GM23338 (cell line): ENCODE results near the gene BICC1.

ENCODE experiments used
- CREB1 ChIP-seq: fragments of 250-450 bp; sonication (Bioruptor Pico); IDR thresholded peaks from 2 replicates; pipeline ENCODE4 v1.5.0; 2020; ENCODE audit warnings: low read depth, mild to moderate bottlenecking, moderate library complexity
- EZH2 ChIP-seq: fragments of 200-600 bp; sonication (generic); IDR thresholded peaks from one replicate; pipeline ENCODE4 v1.8.0; 2017; ENCODE audit warnings: antibody characterized with exemption, mild to moderate bottlenecking, low read depth; ENCODE audit not compliant: unreplicated experiment
- EZH2phosphoT487 ChIP-seq: fragments of 200-600 bp; sonication (generic); IDR thresholded peaks from one replicate; pipeline ENCODE4 v1.8.1; 2018; ENCODE audit warnings: antibody characterized with exemption; ENCODE audit not compliant: unreplicated experiment
- JUNB ChIP-seq: IDR thresholded peaks from one replicate; pipeline ENCODE4 v1.6.1; 2016; ENCODE audit warnings: antibody characterized with exemption; ENCODE audit not compliant: unreplicated experiment
- NANOG ChIP-seq: IDR thresholded peaks from 2 replicates; pipeline ENCODE4 v1.6.1; 2016; ENCODE audit warnings: antibody characterized with exemption, borderline replicate concordance
- POLR2AphosphoS5 ChIP-seq: IDR thresholded peaks from 2 replicates; pipeline ENCODE4 v1.6.1; 2016; ENCODE audit warnings: antibody characterized with exemption, low read depth
- STAT1 ChIP-seq: IDR thresholded peaks from one replicate; pipeline ENCODE4 v1.6.1; 2016; ENCODE audit warnings: antibody characterized with exemption; ENCODE audit not compliant: unreplicated experiment
- ZNF114 ChIP-seq: fragments of 250-450 bp; sonication (Bioruptor Pico); IDR thresholded peaks from 2 replicates; pipeline ENCODE4 v1.5.0; 2020; ENCODE audit warnings: mild to moderate bottlenecking, moderate library complexity
- ZNF331 ChIP-seq: fragments of 250-450 bp; sonication (Bioruptor Pico); IDR thresholded peaks from 2 replicates; pipeline ENCODE4 v1.5.0; 2020; ENCODE audit warnings: low read depth, mild to moderate bottlenecking, moderate library complexity
- TF ChIP-seq, protein P1 (sequence below), 2 experiments: fragments of 200-600 bp in 1 of 2; sonication (generic) in 1 of 2; conservative IDR thresholded peaks; 2 replicates each; pipeline versions ENCODE4 v1.5.1 to v1.6.1; 2016 to 2017; ENCODE audit warnings: antibody characterized with exemption in 2 of 2, low read depth in 2 of 2, mild to moderate bottlenecking in 2 of 2, moderate library complexity in 1 of 2
- TF ChIP-seq, protein P2 (sequence below): IDR thresholded peaks from one replicate; pipeline ENCODE4 v1.6.1; 2018; ENCODE audit warnings: antibody characterized with exemption; ENCODE audit not compliant: unreplicated experiment
- TF ChIP-seq, protein P3 (sequence below): fragments of 250-450 bp; sonication (Bioruptor Pico); IDR thresholded peaks from 2 replicates; pipeline ENCODE4 v1.5.0; 2020; ENCODE audit warnings: mild to moderate bottlenecking, moderate library complexity
- TF ChIP-seq, protein P4 (sequence below): IDR thresholded peaks from 2 replicates; pipeline ENCODE4 v1.6.1; 2016; ENCODE audit warnings: antibody characterized with exemption

DNA sequence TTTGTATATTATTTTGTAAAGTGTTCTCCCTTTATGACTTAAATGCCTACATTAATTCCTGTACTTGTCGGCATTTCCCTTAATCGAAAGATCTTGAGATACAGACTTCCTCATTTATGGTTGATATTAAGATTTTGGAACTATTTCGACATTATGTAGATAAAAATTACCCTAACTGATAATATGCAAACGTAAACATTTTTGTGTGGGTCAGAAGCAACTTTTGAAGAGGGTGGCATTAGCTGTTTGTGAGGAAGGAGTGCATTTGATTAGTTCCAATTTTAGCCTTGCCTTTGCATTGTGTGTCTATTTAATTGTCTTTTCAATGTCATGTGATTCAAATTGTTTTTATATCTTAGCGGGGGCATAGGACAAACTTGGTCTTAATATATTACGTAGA, 114.7 kb downstream of the BICC1 start:
- TF ChIP-seq, protein P1, sequence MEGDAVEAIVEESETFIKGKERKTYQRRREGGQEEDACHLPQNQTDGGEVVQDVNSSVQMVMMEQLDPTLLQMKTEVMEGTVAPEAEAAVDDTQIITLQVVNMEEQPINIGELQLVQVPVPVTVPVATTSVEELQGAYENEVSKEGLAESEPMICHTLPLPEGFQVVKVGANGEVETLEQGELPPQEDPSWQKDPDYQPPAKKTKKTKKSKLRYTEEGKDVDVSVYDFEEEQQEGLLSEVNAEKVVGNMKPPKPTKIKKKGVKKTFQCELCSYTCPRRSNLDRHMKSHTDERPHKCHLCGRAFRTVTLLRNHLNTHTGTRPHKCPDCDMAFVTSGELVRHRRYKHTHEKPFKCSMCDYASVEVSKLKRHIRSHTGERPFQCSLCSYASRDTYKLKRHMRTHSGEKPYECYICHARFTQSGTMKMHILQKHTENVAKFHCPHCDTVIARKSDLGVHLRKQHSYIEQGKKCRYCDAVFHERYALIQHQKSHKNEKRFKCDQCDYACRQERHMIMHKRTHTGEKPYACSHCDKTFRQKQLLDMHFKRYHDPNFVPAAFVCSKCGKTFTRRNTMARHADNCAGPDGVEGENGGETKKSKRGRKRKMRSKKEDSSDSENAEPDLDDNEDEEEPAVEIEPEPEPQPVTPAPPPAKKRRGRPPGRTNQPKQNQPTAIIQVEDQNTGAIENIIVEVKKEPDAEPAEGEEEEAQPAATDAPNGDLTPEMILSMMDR (conservative IDR thresholded peaks at IDR 0.05; ENCODE audit: low read depth in 2 of 2) = no peak
- TF ChIP-seq CREB1 (CRISPR knock-in tag) (no peak), POLR2AphosphoS5 (no peak), EZH2 (no peak), EZH2phosphoT487 (no peak), ZNF331 (CRISPR knock-in tag) (no peak), JUNB (no peak), ZNF114 (CRISPR knock-in tag) (no peak), STAT1 (no peak), NANOG (no peak)
- TF ChIP-seq, protein P2, sequence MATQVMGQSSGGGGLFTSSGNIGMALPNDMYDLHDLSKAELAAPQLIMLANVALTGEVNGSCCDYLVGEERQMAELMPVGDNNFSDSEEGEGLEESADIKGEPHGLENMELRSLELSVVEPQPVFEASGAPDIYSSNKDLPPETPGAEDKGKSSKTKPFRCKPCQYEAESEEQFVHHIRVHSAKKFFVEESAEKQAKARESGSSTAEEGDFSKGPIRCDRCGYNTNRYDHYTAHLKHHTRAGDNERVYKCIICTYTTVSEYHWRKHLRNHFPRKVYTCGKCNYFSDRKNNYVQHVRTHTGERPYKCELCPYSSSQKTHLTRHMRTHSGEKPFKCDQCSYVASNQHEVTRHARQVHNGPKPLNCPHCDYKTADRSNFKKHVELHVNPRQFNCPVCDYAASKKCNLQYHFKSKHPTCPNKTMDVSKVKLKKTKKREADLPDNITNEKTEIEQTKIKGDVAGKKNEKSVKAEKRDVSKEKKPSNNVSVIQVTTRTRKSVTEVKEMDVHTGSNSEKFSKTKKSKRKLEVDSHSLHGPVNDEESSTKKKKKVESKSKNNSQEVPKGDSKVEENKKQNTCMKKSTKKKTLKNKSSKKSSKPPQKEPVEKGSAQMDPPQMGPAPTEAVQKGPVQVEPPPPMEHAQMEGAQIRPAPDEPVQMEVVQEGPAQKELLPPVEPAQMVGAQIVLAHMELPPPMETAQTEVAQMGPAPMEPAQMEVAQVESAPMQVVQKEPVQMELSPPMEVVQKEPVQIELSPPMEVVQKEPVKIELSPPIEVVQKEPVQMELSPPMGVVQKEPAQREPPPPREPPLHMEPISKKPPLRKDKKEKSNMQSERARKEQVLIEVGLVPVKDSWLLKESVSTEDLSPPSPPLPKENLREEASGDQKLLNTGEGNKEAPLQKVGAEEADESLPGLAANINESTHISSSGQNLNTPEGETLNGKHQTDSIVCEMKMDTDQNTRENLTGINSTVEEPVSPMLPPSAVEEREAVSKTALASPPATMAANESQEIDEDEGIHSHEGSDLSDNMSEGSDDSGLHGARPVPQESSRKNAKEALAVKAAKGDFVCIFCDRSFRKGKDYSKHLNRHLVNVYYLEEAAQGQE = no peak
- TF ChIP-seq, protein P3, sequence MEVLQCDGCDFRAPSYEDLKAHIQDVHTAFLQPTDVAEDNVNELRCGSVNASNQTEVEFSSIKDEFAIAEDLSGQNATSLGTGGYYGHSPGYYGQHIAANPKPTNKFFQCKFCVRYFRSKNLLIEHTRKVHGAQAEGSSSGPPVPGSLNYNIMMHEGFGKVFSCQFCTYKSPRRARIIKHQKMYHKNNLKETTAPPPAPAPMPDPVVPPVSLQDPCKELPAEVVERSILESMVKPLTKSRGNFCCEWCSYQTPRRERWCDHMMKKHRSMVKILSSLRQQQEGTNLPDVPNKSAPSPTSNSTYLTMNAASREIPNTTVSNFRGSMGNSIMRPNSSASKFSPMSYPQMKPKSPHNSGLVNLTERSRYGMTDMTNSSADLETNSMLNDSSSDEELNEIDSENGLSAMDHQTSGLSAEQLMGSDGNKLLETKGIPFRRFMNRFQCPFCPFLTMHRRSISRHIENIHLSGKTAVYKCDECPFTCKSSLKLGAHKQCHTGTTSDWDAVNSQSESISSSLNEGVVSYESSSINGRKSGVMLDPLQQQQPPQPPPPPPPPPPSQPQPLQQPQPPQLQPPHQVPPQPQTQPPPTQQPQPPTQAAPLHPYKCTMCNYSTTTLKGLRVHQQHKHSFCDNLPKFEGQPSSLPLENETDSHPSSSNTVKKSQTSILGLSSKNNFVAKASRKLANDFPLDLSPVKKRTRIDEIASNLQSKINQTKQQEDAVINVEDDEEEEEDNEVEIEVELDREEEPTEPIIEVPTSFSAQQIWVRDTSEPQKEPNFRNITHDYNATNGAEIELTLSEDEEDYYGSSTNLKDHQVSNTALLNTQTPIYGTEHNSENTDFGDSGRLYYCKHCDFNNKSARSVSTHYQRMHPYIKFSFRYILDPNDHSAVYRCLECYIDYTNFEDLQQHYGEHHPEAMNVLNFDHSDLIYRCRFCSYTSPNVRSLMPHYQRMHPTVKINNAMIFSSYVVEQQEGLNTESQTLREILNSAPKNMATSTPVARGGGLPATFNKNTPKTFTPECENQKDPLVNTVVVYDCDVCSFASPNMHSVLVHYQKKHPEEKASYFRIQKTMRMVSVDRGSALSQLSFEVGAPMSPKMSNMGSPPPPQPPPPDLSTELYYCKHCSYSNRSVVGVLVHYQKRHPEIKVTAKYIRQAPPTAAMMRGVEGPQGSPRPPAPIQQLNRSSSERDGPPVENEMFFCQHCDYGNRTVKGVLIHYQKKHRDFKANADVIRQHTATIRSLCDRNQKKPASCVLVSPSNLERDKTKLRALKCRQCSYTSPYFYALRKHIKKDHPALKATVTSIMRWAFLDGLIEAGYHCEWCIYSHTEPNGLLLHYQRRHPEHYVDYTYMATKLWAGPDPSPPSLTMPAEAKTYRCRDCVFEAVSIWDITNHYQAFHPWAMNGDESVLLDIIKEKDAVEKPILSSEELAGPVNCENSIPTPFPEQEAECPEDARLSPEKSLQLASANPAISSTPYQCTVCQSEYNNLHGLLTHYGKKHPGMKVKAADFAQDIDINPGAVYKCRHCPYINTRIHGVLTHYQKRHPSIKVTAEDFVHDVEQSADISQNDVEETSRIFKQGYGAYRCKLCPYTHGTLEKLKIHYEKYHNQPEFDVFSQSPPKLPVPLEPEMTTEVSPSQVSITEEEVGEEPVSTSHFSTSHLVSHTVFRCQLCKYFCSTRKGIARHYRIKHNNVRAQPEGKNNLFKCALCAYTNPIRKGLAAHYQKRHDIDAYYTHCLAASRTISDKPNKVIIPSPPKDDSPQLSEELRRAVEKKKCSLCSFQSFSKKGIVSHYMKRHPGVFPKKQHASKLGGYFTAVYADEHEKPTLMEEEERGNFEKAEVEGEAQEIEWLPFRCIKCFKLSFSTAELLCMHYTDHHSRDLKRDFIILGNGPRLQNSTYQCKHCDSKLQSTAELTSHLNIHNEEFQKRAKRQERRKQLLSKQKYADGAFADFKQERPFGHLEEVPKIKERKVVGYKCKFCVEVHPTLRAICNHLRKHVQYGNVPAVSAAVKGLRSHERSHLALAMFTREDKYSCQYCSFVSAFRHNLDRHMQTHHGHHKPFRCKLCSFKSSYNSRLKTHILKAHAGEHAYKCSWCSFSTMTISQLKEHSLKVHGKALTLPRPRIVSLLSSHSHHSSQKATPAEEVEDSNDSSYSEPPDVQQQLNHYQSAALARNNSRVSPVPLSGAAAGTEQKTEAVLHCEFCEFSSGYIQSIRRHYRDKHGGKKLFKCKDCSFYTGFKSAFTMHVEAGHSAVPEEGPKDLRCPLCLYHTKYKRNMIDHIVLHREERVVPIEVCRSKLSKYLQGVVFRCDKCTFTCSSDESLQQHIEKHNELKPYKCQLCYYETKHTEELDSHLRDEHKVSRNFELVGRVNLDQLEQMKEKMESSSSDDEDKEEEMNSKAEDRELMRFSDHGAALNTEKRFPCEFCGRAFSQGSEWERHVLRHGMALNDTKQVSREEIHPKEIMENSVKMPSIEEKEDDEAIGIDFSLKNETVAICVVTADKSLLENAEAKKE (CRISPR knock-in tag) = no peak
- TF ChIP-seq, protein P4, sequence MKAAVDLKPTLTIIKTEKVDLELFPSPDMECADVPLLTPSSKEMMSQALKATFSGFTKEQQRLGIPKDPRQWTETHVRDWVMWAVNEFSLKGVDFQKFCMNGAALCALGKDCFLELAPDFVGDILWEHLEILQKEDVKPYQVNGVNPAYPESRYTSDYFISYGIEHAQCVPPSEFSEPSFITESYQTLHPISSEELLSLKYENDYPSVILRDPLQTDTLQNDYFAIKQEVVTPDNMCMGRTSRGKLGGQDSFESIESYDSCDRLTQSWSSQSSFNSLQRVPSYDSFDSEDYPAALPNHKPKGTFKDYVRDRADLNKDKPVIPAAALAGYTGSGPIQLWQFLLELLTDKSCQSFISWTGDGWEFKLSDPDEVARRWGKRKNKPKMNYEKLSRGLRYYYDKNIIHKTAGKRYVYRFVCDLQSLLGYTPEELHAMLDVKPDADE = no peak
